Esophagus (tissue), 2 donors: ENCODE data around the gene EHBP1. TPM values are rescaled to one million over a fixed set of nuclear protein-coding genes. Genes with fewer than 3 reads are reported as not detected.
A peak's percentile ranks its signal among the peaks of the same experiment; 100 is the strongest.

Source experiments
- H3K27ac ChIP-seq, 2 donors: one replicate each; pipeline ENCODE4 v1.5.1; 2013; ENCODE audit warnings: low read depth in 2 of 2, mild to moderate bottlenecking in 2 of 2, inconsistent platforms in 1 of 2, low read length in 1 of 2, moderate library complexity in 1 of 2
- H3K27me3 ChIP-seq, 2 donors: one replicate each; pipeline ENCODE4 v1.6.1; 2013; ENCODE audit warnings: low read length in 2 of 2, control low read depth in 1 of 2, mild to moderate bottlenecking in 1 of 2; ENCODE audit not compliant: insufficient read depth in 2 of 2, control insufficient read depth in 1 of 2
- H3K36me3 ChIP-seq, 2 donors: one replicate each; pipeline ENCODE4 v1.6.1; 2013; ENCODE audit warnings: low read length in 1 of 2; ENCODE audit not compliant: control insufficient read depth in 2 of 2, insufficient read depth in 2 of 2
- H3K4me1 ChIP-seq, 2 donors: one replicate each; pipeline ENCODE4 v1.6.1; 2013; ENCODE audit warnings: low read length in 1 of 2; ENCODE audit not compliant: control insufficient read depth in 2 of 2, insufficient read depth in 2 of 2
- H3K4me3 ChIP-seq, 2 donors: one replicate each; pipeline ENCODE4 v1.5.1; 2013; ENCODE audit warnings: low read length in 2 of 2, mild to moderate bottlenecking in 2 of 2, low read depth in 1 of 2, moderate library complexity in 1 of 2
- H3K9me3 ChIP-seq, 2 donors: one replicate each; pipeline ENCODE4 v1.6.1; 2013; ENCODE audit warnings: mild to moderate bottlenecking in 2 of 2, low read depth in 1 of 2, low read length in 1 of 2, moderate library complexity in 1 of 2; ENCODE audit not compliant: control insufficient read depth in 2 of 2, insufficient read depth in 1 of 2
- WGBS, 2 donors: extraction: QIAGEN DNeasy Blood & Tissue Kit; methylation state at CpG; one replicate each; pipeline ENCODE4 v1.1.7; 2013; 5-methylcytosine and 5-hydroxymethylcytosine counted together
- polyA plus RNA-seq, 2 donors: library from polyadenylated mRNA; stranded (reverse); fragments of 200-250 nt; gene quantifications; one replicate each; pipeline ENCODE4 v1.2.3, GENCODE V29; 2013
- donor health status: healthy with polysubstance abuse.
- donor health status: Bipolar disorder and iron deficiency.

The EHBP1 gene
- polyA plus RNA-seq, 2 donors = 14.1 to 28.9 TPM

GRCh38 chr2:62765619-62766376, 60.3 kb downstream of the EHBP1 start:
- Histone ChIP-seq H3K4me1 (no peaks in the 10 kb centered on the region), H3K9me3 (no peaks in the 10 kb centered on the region), H3K27ac (no peak overlapping the region), H3K27me3 (no peaks in the 10 kb centered on the region), H3K4me3 (no peak overlapping the region), H3K36me3 (no peaks in the 10 kb centered on the region)
- WGBS, 2 donors = 98% methylated on average over 3 of the region's 3 CpGs

GRCh38 chr2:62768615-62769014, 63.1 kb downstream of the EHBP1 start:
- H3K27ac ChIP-seq = no peak overlapping the region
- H3K9me3 ChIP-seq = no peaks in the 10 kb centered on the region
- WGBS, 2 donors = 74 to 75% methylated on average over 3 of the region's 3 CpGs
- no peaks in the 10 kb centered on the region for H3K4me1 ChIP-seq
- H3K4me3 ChIP-seq = no peak overlapping the region
- H3K27me3 ChIP-seq = no peaks in the 10 kb centered on the region
- no peaks in the 10 kb centered on the region for H3K36me3 ChIP-seq

- no peak overlapping the region for H3K27ac ChIP-seq
- H3K4me1 ChIP-seq = no peaks in the 10 kb centered on the region
- WGBS, 2 donors = 74 to 75% methylated on average over 4 of the region's 4 CpGs
- H3K36me3 ChIP-seq = no peaks in the 10 kb centered on the region
- H3K9me3 ChIP-seq = no peaks in the 10 kb centered on the region
- no peaks in the 10 kb centered on the region for H3K27me3 ChIP-seq
- H3K4me3 ChIP-seq = no peak overlapping the region
Measured at GRCh38 chr2:62770629-62771028, 65.1 kb downstream of the EHBP1 start.

- Histone ChIP-seq H3K4me3 (no peak overlapping the region), H3K27ac (no peak overlapping the region), H3K27me3 (no peaks in the 10 kb centered on the region), H3K9me3 (no peaks in the 10 kb centered on the region), H3K4me1 (no peaks in the 10 kb centered on the region), H3K36me3 (no peaks in the 10 kb centered on the region)
- WGBS, 2 donors = 56 to 65% methylated on average over 5 of the region's 5 CpGs
Measured at GRCh38 chr2:62774555-62775366, 69.2 kb downstream of the EHBP1 start.

GRCh38 chr2:62775367-62775668, 69.8 kb downstream of the EHBP1 start:
- WGBS, 2 donors = 34 to 36% methylated on average over 2 of the region's 2 CpGs
- Histone ChIP-seq H3K27ac (no peak overlapping the region), H3K4me3 (no peak overlapping the region), H3K27me3 (no peaks in the 10 kb centered on the region), H3K9me3 (no peaks in the 10 kb centered on the region), H3K36me3 (no peaks in the 10 kb centered on the region), H3K4me1 (no peaks in the 10 kb centered on the region)

GRCh38 chr2:62783679-62784078, 78.2 kb downstream of the EHBP1 start:
- Histone ChIP-seq H3K4me1 (no peaks in the 10 kb centered on the region), H3K27me3 (no peaks in the 10 kb centered on the region), H3K4me3 (no peak overlapping the region), H3K27ac (no peak overlapping the region), H3K9me3 (no peaks in the 10 kb centered on the region), H3K36me3 (no peaks in the 10 kb centered on the region)

- Histone ChIP-seq H3K4me1 (no peaks in the 10 kb centered on the region), H3K36me3 (no peaks in the 10 kb centered on the region), H3K4me3 (no peak overlapping the region), H3K27me3 (no peaks in the 10 kb centered on the region), H3K27ac (no peak overlapping the region), H3K9me3 (no peaks in the 10 kb centered on the region)
- 48 to 76% methylated on average over 2 of the region's 2 CpGs for WGBS, 2 donors
Measured at GRCh38 chr2:62784341-62784740, 78.8 kb downstream of the EHBP1 start.

- 82 to 88% methylated on average over 3 of the region's 3 CpGs for WGBS, 2 donors
- no peaks in the 10 kb centered on the region for H3K27me3 ChIP-seq
- no peaks in the 10 kb centered on the region for H3K4me1 ChIP-seq
- no peaks in the 10 kb centered on the region for H3K9me3 ChIP-seq
- no peaks in the 10 kb centered on the region for H3K36me3 ChIP-seq
- H3K27ac ChIP-seq = no peak overlapping the region
- H3K4me3 ChIP-seq = no peak overlapping the region
Measured at GRCh38 chr2:62785216-62785615, 79.7 kb downstream of the EHBP1 start.

GRCh38 chr2:62785810-62786597, 80.5 kb downstream of the EHBP1 start:
- 77 to 80% methylated on average over 4 of the region's 4 CpGs for WGBS, 2 donors
- H3K9me3 ChIP-seq = no peaks in the 10 kb centered on the region
- no peak overlapping the region for H3K4me3 ChIP-seq
- H3K4me1 ChIP-seq = no peaks in the 10 kb centered on the region
- H3K27me3 ChIP-seq = no peaks in the 10 kb centered on the region
- peak overlapping the region in 1 of 2 donors; percentile 71 for H3K27ac ChIP-seq
- no peaks in the 10 kb centered on the region for H3K36me3 ChIP-seq
